H1 (cell line): ENCODE data around the gene KIFC1. TPM values are rescaled to one million over a fixed set of nuclear protein-coding genes. Genes with fewer than 3 reads are reported as not detected.
"Not testable (repeated sequence)": the region's sequence is repeated elsewhere in the genome, so short reads cannot be mapped to it uniquely, and the experiment has no call there.

ENCODE experiments used
- CTCF ChIA-PET: fragments of 300-600 bp; sonication (Branson Sonifier 250); formaldehyde crosslinking; loops from one replicate; lab custom pipeline; 2021; ENCODE audit not compliant: partially characterized antibody; lab: Charles Lee
- POLR2A ChIA-PET: fragments of 300-600 bp; sonication (Branson Sonifier 250); formaldehyde crosslinking; loops from one replicate; lab custom pipeline; 2021; ENCODE audit warnings: inconsistent platforms; ENCODE audit not compliant: partially characterized antibody; lab: Charles Lee
- DNase-seq, 2 experiments: peaks; one replicate each; pipeline versions ENCODE4 v3.0.0 to v3.0.0-alpha.2; 2010 to 2022; ENCODE audit warnings: low spot score in 2 of 2, low read depth in 1 of 2, mixed read lengths in 1 of 2
- FAIRE-seq: peaks from 2 replicates; lab custom pipeline; 2011; peaks lifted over from hg19 to GRCh38; lab: Jason Lieb, UNC
- H2AFZ ChIP-seq: 2 replicates; pipeline ENCODE4 v1.8.1; 2012; ENCODE audit warnings: low read length, inconsistent platforms
- H2AK5ac ChIP-seq: 2 replicates; pipeline ENCODE4 v1.6.1; 2013; ENCODE audit warnings: low read depth, low read length
- H2BK120ac ChIP-seq: replicated peaks from 2 replicates; pipeline ENCODE3; 2013; ENCODE audit warnings: low read depth, low read length, inconsistent platforms
- H2BK12ac ChIP-seq: 2 replicates; pipeline ENCODE4 v1.6.1; 2013; ENCODE audit warnings: low read depth, low read length
- H2BK15ac ChIP-seq: 2 replicates; pipeline ENCODE4 v1.6.1; 2013; ENCODE audit warnings: low read length
- H2BK20ac ChIP-seq: 2 replicates; pipeline ENCODE4 v1.6.1; 2013; ENCODE audit warnings: low read length
- H2BK5ac ChIP-seq: 2 replicates; pipeline ENCODE4 v1.6.1; 2013; ENCODE audit warnings: low read depth, low read length
- H3K14ac ChIP-seq: 2 replicates; pipeline ENCODE4 v1.6.1; 2013; ENCODE audit warnings: inconsistent platforms; ENCODE audit not compliant: insufficient read length
- H3K18ac ChIP-seq: 2 replicates; pipeline ENCODE4 v1.6.1; 2013; ENCODE audit warnings: low read length; ENCODE audit errors: extremely low read depth
- H3K23ac ChIP-seq: 2 replicates; pipeline ENCODE4 v1.6.1; 2013; ENCODE audit warnings: inconsistent platforms; ENCODE audit not compliant: insufficient read length
- H3K23me2 ChIP-seq: 2 replicates; pipeline ENCODE4 v1.6.1; 2013; ENCODE audit warnings: low read depth, low read length
- H3K27ac ChIP-seq: 2 replicates; pipeline ENCODE4 v1.6.1; 2011; ENCODE audit warnings: low read depth, low read length, inconsistent platforms
- H3K27me3 ChIP-seq, 4 experiments: replicated peaks in 1 of 4; 1 replicate in 1 of 4; 2 replicates in 3 of 4; pipeline versions ENCODE4 v1.6.1 to v1.8.1; 2011 to 2013; ENCODE audit warnings: low read length in 3 of 4, mild to moderate bottlenecking in 3 of 4, inconsistent platforms in 2 of 4, mixed read lengths in 2 of 4, moderate library complexity in 1 of 4; ENCODE audit not compliant: control insufficient read depth in 3 of 4, insufficient read depth in 3 of 4; ENCODE audit errors: extremely low read depth in 1 of 4
- H3K36me3 ChIP-seq, 4 experiments: 2 replicates each; pipeline versions ENCODE4 v1.6.1 to v1.8.1; 2011 to 2013; ENCODE audit warnings: mild to moderate bottlenecking in 4 of 4, low read length in 3 of 4, moderate library complexity in 2 of 4, control low read depth in 1 of 4, inconsistent platforms in 1 of 4; ENCODE audit not compliant: insufficient read depth in 4 of 4, control insufficient read depth in 2 of 4
- H3K4ac ChIP-seq: replicated peaks from 2 replicates; pipeline ENCODE3; 2013; ENCODE audit warnings: low read length, low read depth, mixed read lengths, inconsistent platforms; ENCODE audit not compliant: insufficient read length
- H3K4me1 ChIP-seq, 4 experiments: replicated peaks in 1 of 4; 1 replicate in 1 of 4; 2 replicates in 3 of 4; pipeline versions ENCODE4 v1.6.1 to v1.8.1; 2011 to 2013; ENCODE audit warnings: low read length in 3 of 4, inconsistent platforms in 2 of 4, mixed read lengths in 1 of 4; ENCODE audit not compliant: insufficient read depth in 4 of 4, control insufficient read depth in 3 of 4
- H3K4me2 ChIP-seq, 2 experiments: 2 replicates each; pipeline versions ENCODE4 v1.6.1 to v1.8.1; 2011 to 2013; ENCODE audit warnings: low read depth in 2 of 2, low read length in 2 of 2, control low read depth in 1 of 2, inconsistent platforms in 1 of 2, mild to moderate bottlenecking in 1 of 2; ENCODE audit not compliant: insufficient read depth in 1 of 2
- H3K4me3 ChIP-seq, 4 experiments: fragments of 200-600, 300-600 bp in 1 of 4; sonication (generic), shearing (Covaris generic), sonication (Bioruptor Twin) in 1 of 4; 2 replicates each; pipeline versions ENCODE4 v1.5.1 to v1.8.1; 2011 to 2016; ENCODE audit warnings: low read length in 4 of 4, low read depth in 3 of 4, control low read depth in 2 of 4, inconsistent platforms in 2 of 4, mild to moderate bottlenecking in 2 of 4, mixed read lengths in 1 of 4, moderate library complexity in 1 of 4; ENCODE audit not compliant: insufficient read depth in 2 of 4; ENCODE audit errors: extremely low read depth in 1 of 4
- H3K56ac ChIP-seq: replicated peaks from 2 replicates; pipeline ENCODE3; 2013; ENCODE audit warnings: low read depth, mild to moderate bottlenecking, mixed read lengths, low read length, inconsistent platforms; ENCODE audit not compliant: insufficient read length
- H3K79me1 ChIP-seq: 2 replicates; pipeline ENCODE4 v1.6.1; 2013; ENCODE audit warnings: low read depth, low read length, control low read depth
- H3K79me2 ChIP-seq, 2 experiments: 2 replicates each; pipeline versions ENCODE4 v1.6.1 to v1.8.1; 2012 to 2013; ENCODE audit warnings: low read length in 2 of 2, mild to moderate bottlenecking in 2 of 2, inconsistent platforms in 1 of 2; ENCODE audit not compliant: insufficient read depth in 2 of 2, control insufficient read depth in 1 of 2
- H3K9ac ChIP-seq, 4 experiments: replicated peaks in 1 of 4; 1 replicate in 1 of 4; 2 replicates in 3 of 4; pipeline versions ENCODE4 v1.6.1 to v1.8.1; 2011 to 2013; ENCODE audit warnings: low read depth in 3 of 4, low read length in 3 of 4, control low read depth in 2 of 4, mild to moderate bottlenecking in 2 of 4, moderate library complexity in 2 of 4, inconsistent platforms in 1 of 4; ENCODE audit errors: extremely low read depth in 1 of 4
- H3K9me3 ChIP-seq, 2 experiments: 2 replicates each; pipeline versions ENCODE4 v1.6.1 to v1.8.1; 2012 to 2013; ENCODE audit warnings: mild to moderate bottlenecking in 2 of 2, moderate library complexity in 2 of 2, control low read depth in 1 of 2, inconsistent platforms in 1 of 2, low read depth in 1 of 2, low read length in 1 of 2, mixed read lengths in 1 of 2; ENCODE audit not compliant: insufficient read depth in 2 of 2
- H4K20me1 ChIP-seq, 2 experiments: replicated peaks in 1 of 2; 2 replicates each; pipeline versions ENCODE3 to v1.8.1; 2011 to 2013; ENCODE audit warnings: inconsistent platforms in 2 of 2, low read length in 2 of 2, mild to moderate bottlenecking in 1 of 2; ENCODE audit not compliant: insufficient read depth in 2 of 2, control insufficient read depth in 1 of 2
- H4K5ac ChIP-seq: 2 replicates; pipeline ENCODE4 v1.6.1; 2013; ENCODE audit warnings: low read length, low read depth, mixed read lengths, inconsistent platforms; ENCODE audit not compliant: insufficient read length
- H4K8ac ChIP-seq: 2 replicates; pipeline ENCODE4 v1.8.0; 2013; ENCODE audit warnings: mild to moderate bottlenecking, moderate library complexity, low read length, inconsistent platforms; ENCODE audit not compliant: insufficient read depth; ENCODE audit errors: extremely low read depth
- H4K91ac ChIP-seq: replicated peaks from 2 replicates; pipeline ENCODE3; 2013; ENCODE audit warnings: low read length, mixed read lengths, inconsistent platforms; ENCODE audit not compliant: insufficient read length
- WGBS, 2 experiments: shearing (Covaris generic) in 1 of 2; methylation state at CpG; one replicate each; pipeline versions ENCODE4 v1.1.6 to v1.1.7; 2013 to 2015; ENCODE audit warnings: low lambda C conversion rate in 2 of 2, mixed read lengths in 2 of 2, inconsistent platforms in 1 of 2, low coverage in 1 of 2, missing lambda C conversion rate in 1 of 2; ENCODE audit not compliant: insufficient replicate concordance in 2 of 2, insufficient coverage in 1 of 2, insufficient read length in 1 of 2; ENCODE audit errors: extremely low coverage in 1 of 2, missing lambda C conversion rate in 1 of 2; 5-methylcytosine and 5-hydroxymethylcytosine counted together
- polyA plus RNA-seq, 7 experiments: library from polyadenylated mRNA; depleted of rRNA in 3 of 7; stranded (reverse) in 5 of 7; unstranded in 2 of 7; fragments of >200 nt in 5 of 7; fragments of 200-250 nt in 2 of 7; gene quantifications; 1 replicate in 5 of 7; 2 replicates in 1 of 7; 4 replicates in 1 of 7; pipeline versions ENCODE4 v1.2.1 to v1.2.3, GENCODE V29; 2011 to 2013; ENCODE audit warnings: missing spikeins in 2 of 7, mixed read lengths in 2 of 7
- total RNA-seq: library from RNA; stranded (reverse); fragmentation: NEBNext Ultra II Directional; extraction: Animal tissue kit (Norgen Biotek cat#: 25700); gene quantifications from 2 replicates; pipeline ENCODE4 v1.2.1, GENCODE V29; 2021

The KIFC1 gene
- total and polyA plus RNA-seq, 2 of the 8 experiments (the other 6 are each of a cell fraction or from before 2014, with no cell fraction given): 46.6 to 64.3 TPM

- 91% methylated on average over 3 of the region's 3 CpGs; no CpG with 5 or more reads in 1 of the 2 experiments for WGBS, 2 experiments
- H2BK15ac ChIP-seq, H4K8ac ChIP-seq, H4K91ac ChIP-seq, H3K23me2 ChIP-seq, H3K9ac ChIP-seq, H2BK120ac ChIP-seq, H2AK5ac ChIP-seq, H3K4me2 ChIP-seq, H3K4me1 ChIP-seq, H3K4ac ChIP-seq, DNase-seq, H3K79me1 ChIP-seq, H2BK5ac ChIP-seq, FAIRE-seq, H2BK12ac ChIP-seq, H3K56ac ChIP-seq, H3K4me3 ChIP-seq, H3K23ac ChIP-seq, CTCF ChIA-PET, H3K9me3 ChIP-seq, H2AFZ ChIP-seq, H3K27ac ChIP-seq, H4K5ac ChIP-seq, H3K27me3 ChIP-seq, H3K14ac ChIP-seq, H3K18ac ChIP-seq, H2BK20ac ChIP-seq: not testable (repeated sequence)
- H4K20me1 ChIP-seq: peaks cover 2 to 15% of the 10 kb centered on the region in 2 experiments
- peaks cover 22 to 39% of the 10 kb centered on the region in 2 experiments for H3K79me2 ChIP-seq
- POLR2A ChIA-PET: interaction anchor here (0.9 kb wide), 1 partner anchor 46 kb away, joined by 3 read pairs; no protein-coding TSS in a partner anchor
- peaks cover 13 to 43% (median 34%) of the 10 kb centered on the region in 4 experiments for H3K36me3 ChIP-seq
Measured at GRCh38 chr6:33398601-33399000, 7.0 kb downstream of the KIFC1 start.

GRCh38 chr6:33399881-33400280 is 8.3 kb downstream of the KIFC1 start:
- 92% methylated on average over 6 of the region's 6 CpGs; no CpG with 5 or more reads in 1 of the 2 experiments for WGBS, 2 experiments
- not testable (repeated sequence) for H3K27me3 ChIP-seq, H4K91ac ChIP-seq, H3K56ac ChIP-seq, DNase-seq, H4K5ac ChIP-seq, H3K4ac ChIP-seq, H2BK20ac ChIP-seq, H3K14ac ChIP-seq, H3K23ac ChIP-seq, FAIRE-seq, H3K4me3 ChIP-seq, H3K4me2 ChIP-seq, H2BK15ac ChIP-seq, H3K9me3 ChIP-seq, H2AFZ ChIP-seq, H4K8ac ChIP-seq, H2BK120ac ChIP-seq, H3K4me1 ChIP-seq, H3K27ac ChIP-seq, H3K79me1 ChIP-seq, H2AK5ac ChIP-seq, H3K23me2 ChIP-seq, H3K18ac ChIP-seq, H2BK12ac ChIP-seq, H3K9ac ChIP-seq, H2BK5ac ChIP-seq
- peaks cover 2 to 18% of the 10 kb centered on the region in 2 experiments for H4K20me1 ChIP-seq
- CTCF ChIA-PET: interaction anchor here (0.9 kb wide), 1 partner anchor 469 kb away, joined by 6 read pairs; no protein-coding TSS in a partner anchor
- peaks cover 11 to 26% of the 10 kb centered on the region in 2 experiments for H3K79me2 ChIP-seq
- POLR2A ChIA-PET: interaction anchor here (1.2 kb wide), 1 partner anchor 8 kb away, joined by 3 read pairs; the partner anchor contains the start of gene KIFC1
- peaks cover 22 to 56% (median 46%) of the 10 kb centered on the region in 4 experiments for H3K36me3 ChIP-seq
